Testis (tissue), 3 donors: ENCODE measurements around the gene HNMT. TPM values are rescaled to one million over a fixed set of nuclear protein-coding genes. Genes with fewer than 3 reads are reported as not detected.

Source experiments
- DNase-seq: peaks from one replicate; pipeline ENCODE4 v3.0.0-alpha.2; 2019
- H3K27ac ChIP-seq, 2 donors: fragments of 200-600 bp; sonication (generic); one replicate each; pipeline ENCODE4 v1.5.1; 2019
- H3K27me3 ChIP-seq: fragments of 200-600 bp; sonication (generic); one replicate; pipeline ENCODE4 v1.5.1; 2019
- H3K36me3 ChIP-seq: fragments of 200-600 bp; sonication (generic); one replicate; pipeline ENCODE4 v1.5.1; 2017; ENCODE audit warnings: low read depth; ENCODE audit errors: missing control alignments
- H3K4me1 ChIP-seq: fragments of 200-600 bp; sonication (generic); one replicate; pipeline ENCODE4 v1.5.1; 2019
- H3K4me3 ChIP-seq, 2 donors: fragments of 200-600 bp; sonication (generic); one replicate each; pipeline ENCODE4 v1.5.1; 2017 to 2019
- H3K9me3 ChIP-seq: fragments of 200-600 bp; sonication (generic); one replicate; pipeline ENCODE4 v1.5.1; 2017
- POLR2A ChIP-seq: fragments of 450-650 bp; IDR thresholded peaks from one replicate; pipeline ENCODE4 v1.6.1; 2017; ENCODE audit warnings: antibody characterized with exemption, mild to moderate bottlenecking, moderate library complexity
- WGBS, 2 donors: methylation state at CpG; one replicate each; pipeline ENCODE4 v1.1.5; 2018; 5-methylcytosine and 5-hydroxymethylcytosine counted together
- intact Hi-C: fragments of 100-400 bp; cut with DNase I; formaldehyde crosslinking; loops from one replicate; pipeline ENCODE4 v1.15.1; 2023; ENCODE audit warnings: low total_unique reads
- polyA plus RNA-seq: library from polyadenylated mRNA; stranded (reverse); fragments of 350-450 nt; fragmentation: Illumina TruSeq; extraction: RNeasy Lipid Tissue Mini Kit (QIAGEN cat#74804); gene quantifications from one replicate; pipeline ENCODE4 v1.2.3, GENCODE V29; 2014; ENCODE audit warnings: low read depth, low replicate concordance; ENCODE audit not compliant: insufficient read depth
- total RNA-seq, 2 donors: library from RNA; depleted of rRNA; stranded (reverse); fragments of >200 nt; gene quantifications; one replicate each; pipeline ENCODE4 v1.2.3, GENCODE V29; 2016
- TF ChIP-seq, protein P1 (sequence below), 3 experiments: fragments of 450-650 bp in 2 of 3; fragments of 200-600 bp in 1 of 3; sonication (generic) in 1 of 3; IDR thresholded peaks; one replicate each; pipeline ENCODE4 v1.5.1; 2016 to 2019; ENCODE audit warnings: antibody characterized with exemption in 3 of 3, mild to moderate bottlenecking in 2 of 3, moderate library complexity in 1 of 3

Gene HNMT
- total and polyA plus RNA-seq, 3 donors from 2014 or later = 13.6 to 20.8 (median 15.7) TPM

GRCh38 chr2:137999273-137999672 is 35.0 kb downstream of the HNMT start:
- intact Hi-C loops = no loop called here
- no peak for DNase-seq
- Histone ChIP-seq H3K27ac (no peak overlapping the region), H3K4me1 (no peaks in the 10 kb centered on the region), H3K36me3 (no peaks in the 10 kb centered on the region), H3K4me3 (no peak overlapping the region), H3K27me3 (no peaks in the 10 kb centered on the region), H3K9me3 (no peaks in the 10 kb centered on the region)
- 84 to 94% methylated on average over 1 of the region's 1 CpG for WGBS, 2 donors
- TF ChIP-seq, protein P1, sequence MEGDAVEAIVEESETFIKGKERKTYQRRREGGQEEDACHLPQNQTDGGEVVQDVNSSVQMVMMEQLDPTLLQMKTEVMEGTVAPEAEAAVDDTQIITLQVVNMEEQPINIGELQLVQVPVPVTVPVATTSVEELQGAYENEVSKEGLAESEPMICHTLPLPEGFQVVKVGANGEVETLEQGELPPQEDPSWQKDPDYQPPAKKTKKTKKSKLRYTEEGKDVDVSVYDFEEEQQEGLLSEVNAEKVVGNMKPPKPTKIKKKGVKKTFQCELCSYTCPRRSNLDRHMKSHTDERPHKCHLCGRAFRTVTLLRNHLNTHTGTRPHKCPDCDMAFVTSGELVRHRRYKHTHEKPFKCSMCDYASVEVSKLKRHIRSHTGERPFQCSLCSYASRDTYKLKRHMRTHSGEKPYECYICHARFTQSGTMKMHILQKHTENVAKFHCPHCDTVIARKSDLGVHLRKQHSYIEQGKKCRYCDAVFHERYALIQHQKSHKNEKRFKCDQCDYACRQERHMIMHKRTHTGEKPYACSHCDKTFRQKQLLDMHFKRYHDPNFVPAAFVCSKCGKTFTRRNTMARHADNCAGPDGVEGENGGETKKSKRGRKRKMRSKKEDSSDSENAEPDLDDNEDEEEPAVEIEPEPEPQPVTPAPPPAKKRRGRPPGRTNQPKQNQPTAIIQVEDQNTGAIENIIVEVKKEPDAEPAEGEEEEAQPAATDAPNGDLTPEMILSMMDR (IDR thresholded peaks at IDR 0.05) = no peak
- TF ChIP-seq POLR2A = no peak

- no peak for DNase-seq
- 71 to 89% methylated on average over 1 of the region's 1 CpG for WGBS, 2 donors
- TF ChIP-seq, protein P1 (IDR thresholded peaks at IDR 0.05) = no peak
- TF ChIP-seq POLR2A = no peak
- no peak overlapping the region for H3K27ac ChIP-seq
- H3K4me1 ChIP-seq = no peaks in the 10 kb centered on the region
- intact Hi-C loops = no loop called here
- no peaks in the 10 kb centered on the region for H3K27me3 ChIP-seq
- H3K4me3 ChIP-seq = no peak overlapping the region
- no peaks in the 10 kb centered on the region for H3K9me3 ChIP-seq
- no peaks in the 10 kb centered on the region for H3K36me3 ChIP-seq
These were observed 35.7 kb downstream of the HNMT start for GRCh38 chr2:138000009-138000408.

DNA sequence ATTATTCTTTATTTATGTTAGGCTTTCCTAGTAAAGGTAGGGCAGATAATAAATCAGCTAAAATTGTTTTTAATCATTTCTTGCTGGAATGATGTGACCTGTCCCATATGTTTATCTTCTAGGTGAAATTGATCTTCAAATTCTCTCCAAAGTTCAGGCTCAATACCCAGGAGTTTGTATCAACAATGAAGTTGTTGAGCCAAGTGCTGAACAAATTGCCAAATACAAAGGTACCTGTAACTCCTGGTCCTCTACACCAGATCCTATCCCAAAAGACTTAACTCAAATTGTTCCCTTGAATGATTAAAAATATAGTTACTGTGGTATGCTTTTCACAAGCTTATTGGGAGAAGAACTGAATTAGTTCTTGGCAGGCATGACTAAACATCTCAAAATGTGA is 36.5 kb downstream of the HNMT start:
- no peaks in the 10 kb centered on the region for H3K27me3 ChIP-seq
- no peaks in the 10 kb centered on the region for H3K9me3 ChIP-seq
- no peak for TF ChIP-seq POLR2A
- TF ChIP-seq, protein P1 (IDR thresholded peaks at IDR 0.05) = no peak
- H3K4me1 ChIP-seq = no peaks in the 10 kb centered on the region
- intact Hi-C loops = no loop called here
- no peak for DNase-seq
- H3K4me3 ChIP-seq = no peak overlapping the region
- no peaks in the 10 kb centered on the region for H3K36me3 ChIP-seq
- H3K27ac ChIP-seq = no peak overlapping the region

GRCh38 chr2:138003411-138003810 is 39.1 kb downstream of the HNMT start:
- no peaks in the 10 kb centered on the region for H3K4me1 ChIP-seq
- WGBS, 2 donors = 72 to 80% methylated on average over 1 of the region's 1 CpG
- no peak for DNase-seq

DNA sequence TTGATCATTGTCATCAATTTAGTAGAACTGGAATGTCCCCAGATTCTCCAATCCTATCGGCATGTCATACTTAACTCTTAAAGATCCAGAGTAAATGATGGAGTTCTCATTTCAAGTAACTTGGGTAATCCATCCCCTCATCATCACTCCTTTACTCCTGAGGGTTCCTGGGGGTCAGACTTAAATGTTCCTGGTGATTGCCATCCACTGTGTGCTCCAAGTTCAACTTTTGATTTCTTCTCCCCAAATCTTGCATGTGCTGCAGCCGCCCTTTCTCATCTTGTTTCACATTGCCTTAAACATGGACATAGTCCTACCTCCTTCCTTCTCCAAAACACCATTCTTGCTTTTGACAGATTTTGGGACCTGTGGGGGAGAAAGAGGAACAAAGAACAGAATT is 43.2 kb downstream of the HNMT start:
- H3K27ac ChIP-seq = no peak overlapping the region
- H3K9me3 ChIP-seq = no peaks in the 10 kb centered on the region
- H3K4me3 ChIP-seq = no peak overlapping the region
- H3K36me3 ChIP-seq = no peaks in the 10 kb centered on the region
- H3K4me1 ChIP-seq = no peaks in the 10 kb centered on the region
- intact Hi-C loops = no loop called here
- no peak for DNase-seq
- no peaks in the 10 kb centered on the region for H3K27me3 ChIP-seq
- TF ChIP-seq, protein P1 (IDR thresholded peaks at IDR 0.05) = no peak
- TF ChIP-seq POLR2A = no peak
- WGBS, 2 donors = 97 to 98% methylated on average over 2 of the region's 2 CpGs

More at GRCh38 chr2:138003411-138003810, 39.1 kb downstream of the HNMT start:
- H3K36me3 ChIP-seq = no peaks in the 10 kb centered on the region
- intact Hi-C loops = no loop called here
- no peaks in the 10 kb centered on the region for H3K27me3 ChIP-seq
- no peak for TF ChIP-seq POLR2A
- TF ChIP-seq, protein P1 (IDR thresholded peaks at IDR 0.05) = no peak
- no peak overlapping the region for H3K27ac ChIP-seq
- H3K9me3 ChIP-seq = no peaks in the 10 kb centered on the region
- H3K4me3 ChIP-seq = no peak overlapping the region
